ENCODE measurements around the gene RNF152.

- TF ChIP-seq POLR2A (IDR thresholded peaks at IDR 0.05) (no peak), CTCF (IDR thresholded peaks at IDR 0.05) (no peak), POLR2AphosphoS5 (IDR thresholded peaks at IDR 0.05) (no peak), EP300 (IDR thresholded peaks at IDR 0.05) (no peak)
Observed at GRCh38 chr18:61845197-61845596, 47.6 kb downstream of the RNF152 start.
